Astrocyte (in vitro differentiated cells and primary cell): ENCODE data around the gene PCDHB14. TPM values are rescaled to one million over a fixed set of nuclear protein-coding genes. Genes with fewer than 3 reads are reported as not detected.

ENCODE experiments used
- DNase-seq: peaks from one replicate; pipeline ENCODE4 v3.0.0-alpha.2; 2010; ENCODE audit warnings: low read depth
- FAIRE-seq: peaks from 2 replicates; lab custom pipeline; 2011; peaks lifted over from hg19 to GRCh38; lab: Jason Lieb, UNC
- H2AFZ ChIP-seq: 2 replicates; pipeline ENCODE4 v1.6.0; 2012; ENCODE audit warnings: low read depth, low read length, inconsistent platforms
- H3K27ac ChIP-seq: 2 replicates; pipeline ENCODE4 v1.5.1; 2011; ENCODE audit warnings: low read depth, low read length, inconsistent platforms
- H3K27me3 ChIP-seq: 2 replicates; pipeline ENCODE4 v1.6.0; 2011; ENCODE audit warnings: low read length, inconsistent platforms; ENCODE audit not compliant: insufficient read depth
- H3K36me3 ChIP-seq: 2 replicates; pipeline ENCODE4 v1.5.1; 2011; ENCODE audit warnings: low read length, inconsistent platforms; ENCODE audit not compliant: insufficient read depth
- H3K4me1 ChIP-seq: 2 replicates; pipeline ENCODE4 v1.5.1; 2011; ENCODE audit warnings: low read length, inconsistent platforms; ENCODE audit not compliant: insufficient read depth
- H3K4me2 ChIP-seq: 2 replicates; pipeline ENCODE4 v1.6.0; 2012; ENCODE audit warnings: low read length, inconsistent platforms
- H3K4me3 ChIP-seq: 2 replicates; pipeline ENCODE4 v1.5.1; 2011; ENCODE audit warnings: low read depth, mild to moderate bottlenecking, low read length, inconsistent platforms; ENCODE audit not compliant: insufficient read depth
- H3K79me2 ChIP-seq: 2 replicates; pipeline ENCODE4 v1.6.0; 2012; ENCODE audit warnings: mild to moderate bottlenecking, low read length, inconsistent platforms; ENCODE audit not compliant: insufficient read depth
- H3K9ac ChIP-seq: 2 replicates; pipeline ENCODE4 v1.6.0; 2012; ENCODE audit warnings: mild to moderate bottlenecking, low read length, inconsistent platforms
- H3K9me3 ChIP-seq: 2 replicates; pipeline ENCODE4 v1.5.1; 2012; ENCODE audit warnings: low read depth, mild to moderate bottlenecking, low read length, inconsistent platforms; ENCODE audit not compliant: insufficient read depth
- H4K20me1 ChIP-seq: 2 replicates; pipeline ENCODE4 v1.6.0; 2012; ENCODE audit warnings: low read length, inconsistent platforms; ENCODE audit not compliant: insufficient read depth
- H3K27ac Mint-ChIP-seq: one replicate; pipeline ENCODE4 v1.8.0; 2021; ENCODE audit warnings: mild to moderate bottlenecking, mixed read lengths; ENCODE audit not compliant: unreplicated experiment
- H3K27me3 Mint-ChIP-seq: one replicate; pipeline ENCODE4 v1.8.0; 2021; ENCODE audit warnings: low read depth, mixed read lengths; ENCODE audit not compliant: unreplicated experiment
- H3K36me3 Mint-ChIP-seq: one replicate; pipeline ENCODE4 v1.8.0; 2021; ENCODE audit warnings: low read depth, mixed read lengths; ENCODE audit not compliant: unreplicated experiment
- H3K4me1 Mint-ChIP-seq: one replicate; pipeline ENCODE4 v1.8.0; 2021; ENCODE audit warnings: low read depth, mixed read lengths; ENCODE audit not compliant: unreplicated experiment
- H3K4me3 Mint-ChIP-seq: one replicate; pipeline ENCODE4 v1.8.0; 2021; ENCODE audit warnings: mild to moderate bottlenecking, moderate library complexity, mixed read lengths; ENCODE audit not compliant: unreplicated experiment
- H3K9me3 Mint-ChIP-seq: one replicate; pipeline ENCODE4 v1.8.0; 2021; ENCODE audit warnings: mild to moderate bottlenecking, mixed read lengths; ENCODE audit not compliant: unreplicated experiment
- CTCF ChIP-seq: IDR thresholded peaks from 2 replicates; pipeline ENCODE4 v1.5.1; 2011; ENCODE audit warnings: low read depth, mild to moderate bottlenecking, inconsistent platforms, low read length, moderate library complexity; ENCODE audit not compliant: insufficient read depth
- EZH2 ChIP-seq: IDR thresholded peaks from 2 replicates; pipeline ENCODE4 v1.6.1; 2012; ENCODE audit warnings: mild to moderate bottlenecking, low read length, inconsistent platforms; ENCODE audit not compliant: insufficient read depth
- total RNA-seq: library from RNA; stranded (reverse); gene quantifications from 2 replicates; pipeline ENCODE4 v1.2.1, GENCODE V29; 2021

PCDHB14 gene
- total RNA-seq, 1 donor from 2014 or later: 6.4 TPM

- Histone ChIP-seq H3K4me1 (no peaks in the 10 kb centered on the region), H3K9me3 (peaks cover 19% of the 10 kb centered on the region), H3K79me2 (no peaks in the 10 kb centered on the region), H2AFZ (no peak overlapping the region), H3K36me3 (no peaks in the 10 kb centered on the region), H3K4me3 (no peak overlapping the region), H3K27ac (no peak overlapping the region), H3K4me2 (no peak overlapping the region), H3K9ac (no peak overlapping the region), H4K20me1 (no peaks in the 10 kb centered on the region), H3K27me3 (no peaks in the 10 kb centered on the region)
- Mint-ChIP-seq H3K9me3 (peaks cover 44% of the 10 kb centered on the region), H3K4me1 (no peaks in the 10 kb centered on the region), H3K27me3 (no peaks in the 10 kb centered on the region), H3K27ac (no peak overlapping the region), H3K4me3 (no peak overlapping the region), H3K36me3 (peaks cover 16% of the 10 kb centered on the region)
- DNase-seq: no peak
- no peak for FAIRE-seq
- TF ChIP-seq CTCF: no peak
These were observed 27.4 kb downstream of the PCDHB14 start for GRCh38 chr5:141250576-141250975.

- Histone ChIP-seq H3K79me2 (no peaks in the 10 kb centered on the region), H3K9me3 (peaks cover 25% of the 10 kb centered on the region), H3K36me3 (no peaks in the 10 kb centered on the region), H4K20me1 (no peaks in the 10 kb centered on the region), H3K4me1 (no peaks in the 10 kb centered on the region), H3K9ac (no peak overlapping the region), H2AFZ (no peak overlapping the region), H3K27me3 (no peaks in the 10 kb centered on the region), H3K4me3 (no peak overlapping the region), H3K27ac (no peak overlapping the region), H3K4me2 (no peak overlapping the region)
- peaks cover 6% of the 10 kb centered on the region for H3K36me3 Mint-ChIP-seq
- H3K9me3 Mint-ChIP-seq: peaks cover 66% of the 10 kb centered on the region
- H3K4me1 Mint-ChIP-seq: no peaks in the 10 kb centered on the region
- H3K27me3 Mint-ChIP-seq: no peaks in the 10 kb centered on the region
- no peak overlapping the region for H3K27ac Mint-ChIP-seq
- no peak for FAIRE-seq
- H3K4me3 Mint-ChIP-seq: no peak overlapping the region
- DNase-seq: no peak
- TF ChIP-seq EZH2 (no peak), CTCF (no peak)
These were observed 35.3 kb downstream of the PCDHB14 start for GRCh38 chr5:141258464-141258863.

- Mint-ChIP-seq H3K9me3 (peaks cover 66% of the 10 kb centered on the region), H3K27me3 (no peaks in the 10 kb centered on the region), H3K4me1 (no peaks in the 10 kb centered on the region), H3K4me3 (no peak overlapping the region), H3K36me3 (peaks cover 8% of the 10 kb centered on the region), H3K27ac (no peak overlapping the region)
- H4K20me1 ChIP-seq: no peaks in the 10 kb centered on the region
- no peaks in the 10 kb centered on the region for H3K79me2 ChIP-seq
- H3K4me1 ChIP-seq: no peaks in the 10 kb centered on the region
- H3K9me3 ChIP-seq: peaks cover 26% of the 10 kb centered on the region
- no peak overlapping the region for H3K4me3 ChIP-seq
- no peak overlapping the region for H3K9ac ChIP-seq
- H3K36me3 ChIP-seq: no peaks in the 10 kb centered on the region
- H3K27ac ChIP-seq: no peak overlapping the region
- TF ChIP-seq CTCF (no peak), EZH2 (no peak)
- DNase-seq: no peak
- H3K27me3 ChIP-seq: no peaks in the 10 kb centered on the region
- FAIRE-seq: no peak
- no peak overlapping the region for H2AFZ ChIP-seq
- no peak overlapping the region for H3K4me2 ChIP-seq
These were observed 35.8 kb downstream of the PCDHB14 start for GRCh38 chr5:141258948-141259347.
